ENCODE data around the gene DRC3.
A peak's percentile ranks its signal among the peaks of the same experiment; 100 is the strongest.
"Not testable (repeated sequence)": the region's sequence is repeated elsewhere in the genome, so short reads cannot be mapped to it uniquely, and the experiment has no call there.

DRC3 gene

DNA sequence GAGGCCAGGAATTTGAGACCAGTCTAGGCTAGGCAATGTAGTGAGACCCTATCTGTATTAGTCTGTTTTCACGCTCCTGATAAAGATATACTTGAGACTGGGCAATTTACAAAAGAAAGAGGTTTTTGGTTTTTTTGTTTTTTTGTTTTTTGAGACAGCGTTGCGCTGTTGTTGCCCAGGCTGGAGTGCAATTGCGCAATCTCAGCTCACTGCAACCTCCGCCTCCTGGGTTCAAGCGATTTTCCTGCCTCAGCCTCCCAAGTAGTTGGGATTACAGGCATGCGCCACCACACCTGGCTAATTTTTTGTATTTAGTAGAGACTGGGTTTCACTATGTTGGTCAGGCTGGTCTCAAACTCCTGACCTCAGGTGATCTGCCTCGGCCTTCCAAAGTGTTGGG, 23.2 kb downstream of the DRC3 start:
- DNase-seq: not testable (repeated sequence)

DNA sequence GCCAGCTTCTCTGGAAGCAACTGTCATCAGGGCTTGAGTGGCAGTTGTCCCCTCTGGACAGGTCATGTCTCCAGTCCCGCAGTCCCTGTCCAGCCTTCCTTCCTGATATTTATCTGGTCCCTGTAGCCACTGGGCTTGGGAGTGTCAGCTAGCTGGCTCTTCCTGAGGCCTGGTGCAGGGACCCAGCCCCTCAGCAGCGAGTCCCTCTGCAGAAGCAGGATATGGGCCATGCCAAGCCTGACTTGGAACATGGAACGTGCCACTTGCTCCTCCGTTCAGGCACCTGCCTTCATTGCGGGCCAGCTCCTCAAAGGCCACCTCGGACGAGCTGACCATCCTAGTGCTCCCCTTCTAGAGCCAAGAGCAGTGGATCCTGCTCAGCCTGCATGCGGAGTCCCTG, 26.3 kb downstream of the DRC3 start:
- DNase-seq: no peak

DNA sequence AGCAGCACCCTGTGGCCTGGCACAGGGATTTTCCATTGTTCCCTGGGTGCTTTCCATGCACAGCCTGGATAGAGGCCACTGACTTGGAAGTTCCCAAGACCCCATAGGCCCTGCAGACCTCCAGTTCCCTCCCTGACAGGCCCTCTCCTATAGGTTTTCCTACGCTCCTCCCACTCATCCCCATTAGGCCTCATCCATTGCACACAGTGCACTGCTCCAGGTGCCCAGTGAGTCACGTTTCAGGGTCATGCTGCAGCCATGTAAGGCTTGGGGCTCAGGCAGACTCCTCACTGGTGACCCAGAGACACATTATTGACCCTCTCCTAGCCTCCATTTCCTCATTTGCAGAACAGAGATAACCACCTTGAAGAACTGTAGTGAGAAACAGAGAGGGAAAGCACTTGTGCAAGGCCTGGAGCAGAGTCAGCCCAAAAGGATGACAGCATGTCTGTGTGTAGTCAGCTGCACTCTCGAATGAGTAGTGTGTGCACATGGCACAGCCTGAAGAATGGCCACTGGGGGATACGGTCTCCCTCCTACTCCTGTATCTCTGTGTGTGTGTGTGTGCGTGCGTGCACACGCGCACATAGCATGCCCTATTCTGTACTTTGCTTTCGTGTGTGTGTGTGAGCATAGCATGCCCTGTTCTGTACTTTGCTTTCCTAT, 26.8 kb downstream of the DRC3 start:
- no peak for DNase-seq

DNA sequence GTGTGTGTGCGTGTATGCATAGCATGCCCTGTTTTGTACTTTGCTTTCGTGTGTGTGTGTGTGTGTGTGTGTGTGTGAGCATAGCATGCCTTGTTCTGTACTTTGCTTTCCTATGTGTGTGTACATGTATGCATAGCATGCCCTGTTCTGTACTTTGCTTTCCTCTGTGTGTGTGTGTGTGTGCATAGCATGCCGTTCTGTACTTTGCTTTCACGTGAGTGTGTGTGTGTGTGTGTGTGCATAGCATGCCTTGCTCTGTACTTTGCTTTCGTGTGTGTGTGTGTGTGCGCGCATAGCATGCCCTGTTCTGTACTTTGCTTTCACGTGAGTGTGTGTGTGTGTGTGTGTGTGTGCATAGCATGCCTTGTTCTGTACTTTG, 27.4 kb downstream of the DRC3 start:
- DNase-seq: no peak

DNA sequence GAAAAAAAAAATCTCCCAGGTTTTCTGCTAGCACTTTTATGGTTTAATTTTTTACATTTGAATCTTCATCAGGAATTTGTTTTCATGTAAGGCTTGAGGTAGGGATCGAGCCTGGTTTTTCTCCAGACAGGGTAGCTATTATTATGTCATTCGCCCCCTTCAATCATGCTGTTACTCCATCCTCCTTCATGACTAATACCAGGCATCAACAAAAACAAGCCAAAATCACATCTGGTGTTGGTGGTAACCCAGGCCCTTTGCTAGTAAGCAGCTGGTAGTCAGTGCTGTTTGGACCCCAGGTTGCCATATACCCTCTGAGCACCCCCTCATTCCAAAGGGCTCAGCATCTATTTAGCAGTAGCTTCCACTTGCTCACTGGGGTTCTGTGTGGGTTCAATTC, 29.5 kb downstream of the DRC3 start:
- no peak for DNase-seq

DNA sequence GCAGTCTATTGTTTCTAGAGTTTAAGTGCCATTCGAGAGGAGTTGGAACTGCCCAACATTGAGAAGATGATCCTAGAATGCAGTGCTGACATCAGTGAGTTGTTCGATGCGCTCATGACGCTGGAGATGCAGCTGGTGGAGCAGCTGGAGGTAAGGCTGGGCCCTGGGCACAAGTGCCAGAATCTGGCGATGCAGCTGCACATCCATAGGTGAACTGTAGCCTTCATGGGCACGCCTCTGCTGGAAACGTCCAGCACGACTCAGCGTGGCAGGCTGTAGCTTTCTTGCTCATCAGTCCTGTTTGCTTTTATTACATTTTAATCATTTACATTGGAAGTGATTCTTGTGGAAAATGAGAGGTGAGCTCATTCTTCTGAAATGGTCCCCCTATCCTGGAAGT, 31.7 kb downstream of the DRC3 start:
- DNase-seq: no peak

DNA sequence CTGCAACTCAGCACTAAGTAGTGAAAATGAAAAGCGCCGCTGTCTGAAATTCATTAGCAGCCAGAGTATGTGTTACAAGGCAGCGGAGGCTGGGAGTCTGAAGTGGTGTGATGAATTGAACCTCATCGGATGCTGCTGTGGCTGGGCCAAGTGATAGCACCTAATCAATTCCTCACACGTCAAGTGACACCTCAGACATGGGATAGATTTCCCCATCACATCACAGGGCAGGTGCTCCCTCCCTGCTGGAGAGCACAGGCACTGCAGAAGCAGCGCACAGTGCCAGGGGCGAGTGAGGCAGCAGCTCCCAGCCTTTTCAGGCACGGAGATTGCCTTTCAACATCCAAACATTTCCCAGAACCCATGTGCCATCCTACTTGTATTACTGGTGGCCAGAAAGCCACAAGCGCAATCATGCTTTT, 32.2 kb downstream of the DRC3 start:
- no peak for DNase-seq

DNA sequence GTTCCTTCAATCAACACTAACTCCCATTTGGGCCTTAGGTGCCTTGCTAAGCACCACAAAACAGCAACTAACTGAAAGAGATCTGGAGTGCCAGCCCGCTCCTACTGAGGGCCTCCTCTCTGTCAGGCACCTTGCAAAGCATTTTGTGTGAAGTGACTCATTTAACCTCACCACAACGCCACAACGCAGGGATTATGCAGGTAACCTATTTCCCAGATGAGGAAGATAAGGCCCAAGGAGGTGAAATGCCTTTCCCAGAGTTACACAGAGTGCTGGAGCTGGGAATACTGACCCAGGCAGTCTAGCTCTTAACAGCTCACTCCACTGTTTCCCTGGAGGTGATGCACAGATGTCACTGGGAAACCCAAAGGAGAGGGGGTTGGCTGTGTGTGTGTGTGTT, 32.8 kb downstream of the DRC3 start:
- no peak for DNase-seq

DNA sequence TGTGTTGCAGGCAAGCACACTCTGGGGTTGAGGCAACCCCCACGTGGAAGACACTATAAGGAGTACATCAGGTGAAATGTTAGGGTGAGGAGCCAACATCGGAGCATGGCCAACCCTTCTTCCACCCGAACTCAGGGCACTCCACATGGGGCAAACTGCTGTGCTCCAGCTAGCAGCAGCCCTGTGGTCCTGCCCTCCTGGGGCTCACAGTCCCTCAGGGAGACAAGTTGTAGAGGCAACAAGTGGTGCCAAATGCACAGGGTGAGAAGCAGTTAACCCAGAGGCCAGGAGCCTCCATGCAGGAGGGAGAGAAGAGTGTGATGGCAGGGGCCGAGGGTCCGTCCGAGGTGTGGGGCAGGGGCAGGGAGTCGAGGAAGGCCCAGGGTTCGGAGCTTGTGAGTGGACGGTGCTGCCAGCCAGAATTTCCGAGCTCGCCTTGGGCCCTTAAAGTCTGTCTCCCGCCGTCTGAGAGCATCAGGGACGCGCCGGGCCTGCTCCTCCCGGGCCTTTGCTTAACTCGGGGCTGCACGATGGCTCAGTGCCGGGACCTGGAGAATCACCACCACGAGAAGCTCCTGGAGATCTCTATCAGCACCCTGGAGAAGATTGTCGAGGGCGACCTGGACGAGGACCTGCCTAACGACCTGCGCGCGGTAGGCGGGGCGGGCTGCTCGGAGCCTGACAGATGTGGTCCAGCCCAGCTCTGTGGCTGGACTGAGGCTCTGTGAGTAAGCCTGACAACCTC, 34.0 kb downstream of the DRC3 start:
- no peak for DNase-seq

DNA sequence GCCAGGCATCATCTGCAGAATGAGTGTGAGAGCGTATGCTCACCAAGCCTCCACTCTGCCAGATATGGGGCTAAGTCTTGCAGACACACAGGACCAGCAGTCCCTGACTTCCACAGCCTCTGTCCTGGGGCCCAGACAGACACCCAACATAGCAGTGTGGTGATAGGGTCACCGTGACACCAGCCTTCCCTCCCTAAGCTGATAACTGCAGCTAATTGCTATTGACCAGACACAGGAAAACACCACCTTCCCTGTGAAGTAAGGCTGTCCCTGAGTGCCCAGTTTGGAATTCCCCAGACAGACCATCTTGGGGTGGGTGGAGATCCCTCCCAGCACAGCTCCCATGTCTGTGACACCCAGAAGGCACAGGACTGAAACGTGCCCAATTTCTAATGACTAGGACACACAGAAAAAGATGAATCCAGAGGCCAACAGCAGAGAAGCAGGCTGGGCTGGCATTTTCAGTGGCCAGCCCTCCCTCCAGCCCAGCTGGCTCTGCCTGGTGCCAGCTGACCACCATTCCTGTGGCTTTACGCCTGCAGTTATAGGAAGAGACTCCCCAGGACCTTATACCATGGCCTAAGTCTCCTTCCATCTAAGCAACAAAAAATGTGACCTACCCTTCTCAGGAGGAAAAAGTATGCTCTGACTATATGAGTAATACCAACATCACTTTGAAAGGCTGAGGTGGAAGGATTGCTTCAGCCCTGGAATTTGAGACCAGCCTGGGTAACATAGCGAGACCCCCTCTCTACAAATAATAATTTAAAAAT, 36.0 kb downstream of the DRC3 start:
- DNase-seq: no peak

DNA sequence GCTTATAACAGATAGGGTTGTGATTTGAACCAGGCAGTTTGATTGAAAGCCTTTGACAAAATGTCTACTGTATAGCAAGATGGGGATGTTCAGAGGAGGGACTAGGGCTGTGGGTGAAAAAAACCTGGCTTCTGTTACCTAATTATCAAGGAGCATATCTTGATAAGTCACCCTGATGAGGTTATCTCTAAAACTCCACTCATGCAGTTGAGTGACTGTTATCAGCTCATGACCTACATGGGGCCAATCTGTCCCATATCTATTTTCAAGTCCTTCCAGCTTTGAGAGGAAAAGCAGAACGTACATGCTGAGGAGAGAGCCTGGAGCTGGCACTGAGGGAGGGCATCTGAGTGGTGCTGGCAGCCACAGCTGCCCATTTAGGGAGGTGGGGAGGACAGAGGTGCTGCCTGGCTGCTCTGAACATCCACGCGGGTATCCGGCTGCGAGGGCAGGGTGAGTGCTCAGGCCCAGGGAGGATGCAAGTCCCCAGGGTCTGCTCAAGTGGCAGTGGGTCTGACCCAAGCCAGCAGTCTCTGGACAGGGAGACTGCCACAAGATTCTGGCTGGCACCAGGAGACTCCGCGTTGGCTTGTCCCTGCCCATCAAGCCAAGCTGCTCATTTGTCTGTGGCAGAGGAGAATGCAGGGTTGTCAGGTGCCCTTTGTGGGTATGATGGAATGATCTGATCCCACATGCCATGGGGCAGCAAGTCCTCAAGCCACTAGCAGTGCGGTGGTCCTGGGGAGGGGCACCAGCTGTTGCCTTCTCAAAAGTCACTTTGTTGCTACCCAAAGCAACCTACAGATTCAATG, 37.2 kb downstream of the DRC3 start:
- DNase-seq: no peak

DNA sequence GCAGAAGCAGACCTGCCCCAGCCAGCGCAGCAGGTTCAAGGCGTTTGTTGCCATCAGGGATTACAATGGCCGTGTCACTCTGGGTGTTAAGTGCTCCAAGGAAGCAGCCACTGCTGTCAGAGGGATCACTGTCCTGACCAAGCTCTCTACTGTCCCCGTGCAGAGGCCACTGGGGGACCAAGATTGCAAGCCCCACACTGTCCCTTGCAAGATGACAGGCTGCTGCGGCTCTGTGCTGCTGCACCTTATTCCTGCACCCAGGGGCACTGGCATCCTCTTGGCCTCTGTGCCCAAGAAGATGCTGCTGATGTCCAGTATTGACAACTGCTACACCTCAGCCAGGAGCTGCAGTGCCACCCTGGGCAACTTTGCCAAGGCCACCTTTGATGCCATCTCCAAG, 38.6 kb downstream of the DRC3 start:
- no peak for DNase-seq

DNA sequence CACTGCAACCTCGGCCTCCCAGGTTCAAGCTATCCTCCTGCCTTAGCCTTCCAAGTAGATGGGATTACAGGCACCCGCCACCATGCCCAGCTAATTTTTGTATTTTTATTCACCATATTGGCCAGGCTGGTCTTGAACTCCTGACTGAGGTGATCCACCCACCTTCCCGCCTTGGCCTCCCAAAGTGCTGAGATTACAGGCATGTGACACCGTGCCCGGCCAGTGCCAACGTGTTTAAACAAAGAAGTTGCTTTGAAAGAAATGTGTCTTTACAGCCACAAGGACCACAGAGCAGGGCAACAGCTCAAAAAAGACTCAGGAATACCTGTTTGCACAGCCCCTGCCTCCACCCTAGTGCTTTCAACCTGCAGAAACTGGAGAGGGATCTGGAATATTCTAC, 41.3 kb downstream of the DRC3 start:
- DNase-seq: no peak

DNA sequence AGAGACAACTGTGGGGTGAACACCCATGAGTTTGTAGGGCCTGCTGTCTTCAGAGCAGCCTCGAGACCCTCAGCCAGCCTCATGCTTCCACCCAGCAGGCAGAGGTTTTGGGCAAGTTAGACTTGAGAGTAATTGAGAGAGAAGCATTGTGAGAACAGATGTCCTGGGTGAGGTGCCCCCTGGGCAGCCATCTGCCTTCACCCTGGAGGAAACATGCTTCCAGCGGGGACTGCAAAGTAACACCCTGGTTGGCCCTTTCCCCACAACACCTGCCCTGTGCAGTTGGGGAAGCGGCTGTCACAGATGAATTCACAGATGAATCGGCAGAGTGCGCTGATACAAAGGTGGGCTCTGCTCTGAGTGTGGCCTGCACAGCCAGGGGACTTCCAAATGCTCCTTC, 42.9 kb downstream of the DRC3 start:
- no peak for DNase-seq

DNA sequence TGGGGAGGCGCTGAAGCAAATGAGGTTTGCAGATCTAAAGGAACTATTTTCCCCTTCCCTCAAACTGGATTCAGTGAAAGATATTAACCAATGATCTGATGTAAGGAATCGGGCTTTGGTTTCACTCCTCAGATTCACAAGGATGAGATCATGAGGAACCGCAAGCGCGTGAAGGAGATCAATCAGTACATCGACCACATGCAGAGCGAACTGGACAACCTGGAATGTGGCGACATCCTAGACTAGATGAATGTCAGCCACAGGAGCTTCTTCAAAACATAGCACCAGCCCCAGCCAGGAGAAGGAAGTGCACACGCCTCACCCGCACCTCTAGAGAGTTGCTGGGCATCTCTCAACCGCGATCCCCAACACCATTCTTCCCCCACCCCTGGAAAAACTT, 43.8 kb downstream of the DRC3 start:
- DNase-seq: no peak

DNA sequence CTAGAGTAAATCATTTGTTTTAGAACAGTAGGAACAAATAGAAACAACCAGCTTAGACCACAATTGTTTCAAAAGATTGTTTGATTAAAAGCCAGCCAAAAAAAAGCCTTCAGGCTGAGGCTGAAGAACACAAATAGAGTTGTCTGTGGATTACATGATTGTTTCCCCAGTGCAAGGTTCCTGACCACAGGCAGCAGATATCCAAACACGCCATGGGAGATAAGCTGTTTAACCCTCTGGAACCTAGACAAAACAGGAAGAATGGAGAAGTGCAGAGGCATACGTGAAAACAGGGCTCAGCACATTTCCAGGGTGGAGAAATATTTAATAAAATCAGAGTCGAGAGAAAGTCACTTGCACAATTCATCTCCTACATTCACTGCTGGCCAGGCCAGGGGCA, 45.3 kb downstream of the DRC3 start:
- no peak for DNase-seq

DNA sequence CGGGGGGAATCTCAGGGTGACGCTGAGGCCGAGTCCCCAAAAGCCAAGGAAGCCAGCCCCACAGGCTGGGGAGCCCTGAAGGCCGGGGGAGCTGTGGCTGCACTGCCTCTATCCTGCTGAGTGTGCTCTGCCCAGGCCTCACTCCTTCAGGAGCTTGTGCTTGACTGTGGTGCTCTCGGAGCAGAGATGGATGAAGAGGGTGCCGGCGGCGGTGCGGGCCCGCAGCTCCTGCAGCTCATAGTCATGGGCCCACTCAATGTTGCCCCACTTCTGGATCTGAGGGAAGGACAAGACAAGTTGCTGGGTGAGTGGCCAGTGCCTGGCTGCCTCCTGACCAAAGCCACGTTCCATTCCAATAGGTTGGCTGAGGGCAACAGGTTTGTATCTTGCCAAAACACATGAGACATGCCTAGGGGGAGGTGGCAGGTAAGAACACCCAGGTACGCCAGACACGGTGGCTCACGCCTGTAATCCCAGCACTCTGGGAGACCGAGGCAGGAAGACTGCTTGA, 45.8 kb downstream of the DRC3 start:
- DNase-seq: no peak

DNA sequence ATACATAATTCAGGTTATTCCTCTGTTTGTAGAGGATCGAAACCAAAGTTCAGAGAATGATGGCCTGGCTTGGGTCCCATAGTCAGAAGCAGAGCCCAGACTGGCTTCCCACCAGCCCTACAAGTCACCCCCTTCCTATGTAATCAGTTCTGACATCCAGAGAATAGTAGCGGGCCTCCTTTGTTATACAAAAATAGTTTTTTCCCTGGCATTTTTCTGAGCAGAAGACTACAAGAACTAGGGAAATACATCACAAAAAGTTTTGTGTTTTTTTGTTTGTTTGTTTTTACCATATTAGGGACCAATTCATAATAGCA, 47.1 kb downstream of the DRC3 start:
- DNase-seq: no peak

DNA sequence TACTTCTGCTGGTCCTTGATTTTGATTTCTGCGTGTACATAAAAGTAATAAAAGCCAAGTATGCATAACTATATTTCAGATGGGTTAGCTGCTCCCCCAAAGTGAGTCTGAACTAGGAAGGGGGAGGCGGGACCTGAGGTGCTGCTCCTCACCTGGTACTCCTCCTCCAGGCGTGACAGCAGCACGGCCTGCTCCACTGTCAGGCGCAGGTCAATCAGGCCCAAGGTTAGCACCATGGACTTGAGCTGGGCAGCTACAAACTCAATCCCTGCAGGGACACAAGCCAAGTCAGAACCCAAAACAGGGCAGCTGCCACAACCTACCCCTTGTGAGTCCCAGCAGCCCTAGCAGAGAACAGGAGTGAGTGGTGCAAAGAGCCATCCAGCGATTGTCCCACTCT, 48.3 kb downstream of the DRC3 start:
- no peak for DNase-seq

DNA sequence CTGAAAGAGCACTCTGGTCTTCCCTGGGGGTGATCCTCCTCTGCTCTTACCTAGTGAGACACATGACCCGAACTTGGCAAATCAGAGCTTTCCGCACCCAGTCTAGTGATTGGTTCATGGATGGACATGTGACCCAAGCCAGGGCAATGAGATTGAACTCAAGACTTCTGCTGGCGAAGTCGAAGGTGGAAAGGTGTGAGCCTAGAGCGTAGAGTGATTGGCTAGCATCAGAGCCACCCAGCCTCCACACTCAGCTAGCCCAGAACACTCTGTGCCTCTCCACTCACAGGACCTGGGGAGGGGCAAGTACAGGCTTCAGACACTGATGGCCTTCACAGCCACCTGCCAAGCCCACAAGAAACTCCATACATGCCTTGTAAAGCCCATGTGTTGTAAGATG, 48.7 kb downstream of the DRC3 start:
- no peak for DNase-seq

DNA sequence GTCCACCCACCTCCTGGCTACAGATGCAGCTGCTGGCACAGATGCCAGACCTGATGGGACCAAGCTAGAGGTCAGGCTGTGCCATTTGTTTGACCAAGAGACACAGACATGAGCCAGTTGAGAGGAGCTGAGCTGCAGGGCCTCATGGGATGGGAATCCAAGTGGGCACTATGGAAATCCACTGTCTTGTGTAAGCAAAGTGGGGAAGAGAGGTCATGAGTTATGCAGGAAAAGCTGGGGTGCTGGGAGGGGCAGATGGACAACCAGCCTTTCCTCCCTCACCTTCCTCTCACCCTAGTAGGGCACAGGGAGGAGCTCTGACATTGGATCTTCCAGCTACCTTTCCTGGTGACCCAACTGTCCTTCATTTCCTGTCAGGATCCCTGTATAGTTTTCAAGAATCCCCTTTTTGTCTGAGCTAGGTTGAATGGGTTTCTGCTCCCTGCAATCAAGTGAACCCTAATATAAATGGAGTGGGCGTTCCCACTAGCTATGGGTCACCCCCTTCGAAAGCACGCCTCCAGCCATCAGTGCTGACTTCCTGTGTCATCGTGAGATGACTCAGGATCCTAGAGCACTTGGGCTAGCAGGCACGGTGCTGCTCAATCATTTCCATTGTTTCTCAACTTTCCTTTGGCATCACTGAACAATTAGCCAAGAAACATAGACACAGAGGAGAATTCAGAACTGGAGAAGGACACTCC, 52.7 kb downstream of the DRC3 start:
- DNase-seq: no peak

DNA sequence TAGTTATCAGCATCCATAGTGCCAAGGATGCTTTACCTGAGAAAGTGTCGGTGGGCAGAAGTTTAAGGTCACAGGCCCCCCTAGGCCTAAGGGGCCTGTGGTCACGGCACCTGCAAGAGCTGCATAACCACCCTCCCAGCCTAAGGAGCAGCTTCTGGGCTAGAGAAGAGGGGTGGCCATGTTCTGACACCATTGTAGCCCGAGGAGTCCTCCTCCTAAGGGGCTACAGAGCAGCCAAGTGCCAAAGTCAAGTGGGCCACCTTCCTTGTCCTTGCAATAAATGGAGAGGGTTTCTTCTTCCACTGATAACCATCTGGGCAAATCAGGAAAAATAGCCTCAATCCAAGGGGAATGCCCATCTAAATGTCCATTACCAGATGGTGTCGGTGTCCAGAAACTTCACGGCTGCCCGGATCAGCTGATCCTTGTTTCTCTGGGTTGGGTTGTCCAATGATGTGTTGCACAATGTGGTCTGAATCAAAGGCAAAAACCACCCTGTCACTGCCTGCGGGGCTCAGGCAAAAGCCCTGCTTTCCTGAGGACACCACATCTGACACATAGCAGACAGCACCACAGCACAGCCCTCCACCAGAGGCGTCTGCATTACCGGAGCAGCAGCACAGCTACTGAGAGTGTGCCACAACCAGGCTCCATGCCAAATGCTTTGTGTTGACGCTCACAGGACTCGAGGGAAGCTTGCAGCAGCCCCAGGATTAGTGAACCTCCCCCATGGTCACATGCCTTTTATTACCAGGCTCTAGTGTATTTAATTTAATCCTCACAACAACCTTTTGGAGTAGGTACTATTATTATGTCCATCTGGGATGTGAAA, 53.5 kb downstream of the DRC3 start:
- DNase-seq: peak; percentile 37
